Astrocyte (in vitro differentiated cells and primary cell): Measurements from ENCODE around the gene CELF5.

Source experiments
- CTCF ChIP-seq: IDR thresholded peaks from 2 replicates; pipeline ENCODE4 v1.5.1; 2011; ENCODE audit warnings: low read depth, mild to moderate bottlenecking, inconsistent platforms, low read length, moderate library complexity; ENCODE audit not compliant: insufficient read depth
- EZH2 ChIP-seq: IDR thresholded peaks from 2 replicates; pipeline ENCODE4 v1.6.1; 2012; ENCODE audit warnings: mild to moderate bottlenecking, low read length, inconsistent platforms; ENCODE audit not compliant: insufficient read depth

DNA sequence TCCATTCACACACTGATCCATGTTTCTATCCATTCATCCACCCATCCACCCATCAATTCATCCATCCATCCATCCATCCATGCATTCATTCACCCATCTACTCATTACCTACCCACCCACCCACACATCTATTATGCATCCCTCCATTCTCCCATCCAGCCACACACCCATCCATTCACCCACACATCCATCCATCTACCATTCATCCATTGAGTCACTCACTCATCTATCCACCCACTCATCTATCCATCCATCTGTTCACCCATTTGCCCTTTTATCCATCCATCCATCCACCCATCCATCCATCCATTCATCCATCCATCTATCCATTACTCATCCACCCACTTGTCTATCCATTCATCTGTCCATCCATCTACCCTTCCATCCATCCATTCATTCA, 30.1 kb downstream of the CELF5 start:
- TF ChIP-seq CTCF (no peak), EZH2 (no peak)
